Stimulated activated CD8-positive, alpha-beta memory T cell treated with anti-CD3 and anti-CD28 coated beads, Interleukin-7, amount 100 ng/mL, for 48 hours (primary cell): ENCODE results near the gene RAD23A.
"Not testable (repeated sequence)": the region's sequence is repeated elsewhere in the genome, so short reads cannot be mapped to it uniquely, and the experiment has no call there.

ENCODE experiments used
- DNase-seq, 2 donors: peaks; one replicate each; pipeline ENCODE4 v3.0.0-alpha.2; 2020; ENCODE audit warnings: low read depth in 1 of 2; ENCODE audit errors: extremely low read depth in 1 of 2

The RAD23A gene

DNA sequence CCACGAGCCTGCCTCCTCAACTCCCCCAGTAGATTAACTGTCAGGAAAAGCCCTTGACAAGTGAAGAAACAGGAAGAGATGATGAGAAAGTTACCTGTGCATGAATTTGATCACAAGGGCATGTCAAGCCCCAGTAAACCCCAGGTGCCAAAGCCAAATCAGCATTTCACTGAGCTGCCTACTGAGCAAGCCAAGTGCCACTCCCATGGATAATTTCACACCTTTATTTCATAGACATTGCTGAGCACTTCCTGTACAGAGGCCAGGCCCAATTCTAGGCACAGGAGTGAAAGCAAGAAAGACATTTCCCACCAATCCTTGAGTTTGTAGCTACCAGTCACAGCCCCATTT is 8.9 kb downstream of the RAD23A start:
- DNase-seq = no peak

DNA sequence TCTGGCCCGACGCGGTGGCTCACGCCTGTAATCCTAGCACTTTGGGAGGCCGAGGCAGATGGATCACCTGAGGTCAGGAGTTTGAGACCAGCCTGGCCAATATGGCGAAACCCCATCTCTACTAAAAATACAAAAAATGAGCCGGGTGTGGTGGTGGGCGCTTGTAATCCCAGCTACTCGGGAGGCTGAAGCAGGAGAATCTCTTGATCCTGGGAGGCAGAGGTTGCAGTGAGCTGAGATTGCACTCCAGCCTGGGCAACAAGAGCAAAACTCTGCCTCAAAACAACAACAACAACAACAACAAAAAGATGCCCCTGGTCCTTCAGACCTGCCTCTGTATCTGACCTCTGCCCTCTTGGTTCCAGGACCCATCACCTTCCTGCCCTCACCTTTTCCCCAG is 9.9 kb downstream of the RAD23A start:
- DNase-seq = not testable (repeated sequence)

DNA sequence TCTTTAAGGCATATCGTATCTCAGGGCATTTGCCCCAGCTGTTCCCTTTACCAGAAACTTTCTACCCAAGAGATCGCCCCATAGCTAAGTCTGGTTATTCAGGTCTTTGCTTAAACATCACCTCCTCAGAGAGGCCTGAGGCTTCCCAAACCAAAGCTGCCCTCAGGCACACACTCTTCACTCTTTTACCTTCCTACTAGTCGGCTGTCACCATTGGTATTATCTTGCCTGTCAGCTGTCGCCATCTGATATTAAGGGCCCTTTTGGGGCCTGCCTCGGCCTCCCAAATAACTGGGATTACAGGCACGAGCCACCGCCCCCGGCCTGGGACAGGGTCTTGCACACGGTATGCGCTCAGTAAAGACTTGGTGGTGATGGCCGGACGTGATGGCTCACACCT is 10.3 kb downstream of the RAD23A start:
- no peak for DNase-seq

GRCh38 chr19:12956446-12957388 is 11.1 kb downstream of the RAD23A start, which contains the start of gene GADD45GIP1:
GADD45GIP1 (minus strand) TSS chr19:12957223; CDS start chr19:12957212, 11 bp downstream.
- peak; percentile 68 to 72 for DNase-seq

GRCh38 chr19:12957389-12957952 is 11.8 kb downstream of the RAD23A start:
- DNase-seq = not testable (repeated sequence)

GRCh38 chr19:12959481-12959880 is 13.8 kb downstream of the RAD23A start:
- DNase-seq = no peak

GRCh38 chr19:12965017-12965811 is 19.6 kb downstream of the RAD23A start:
- peak; percentile 67 to 72 for DNase-seq

GRCh38 chr19:12965812-12966135 is 20.1 kb downstream of the RAD23A start:
- no peak for DNase-seq

- DNase-seq = no peak
Measured at GRCh38 chr19:12967907-12968306, 22.2 kb downstream of the RAD23A start.

DNA sequence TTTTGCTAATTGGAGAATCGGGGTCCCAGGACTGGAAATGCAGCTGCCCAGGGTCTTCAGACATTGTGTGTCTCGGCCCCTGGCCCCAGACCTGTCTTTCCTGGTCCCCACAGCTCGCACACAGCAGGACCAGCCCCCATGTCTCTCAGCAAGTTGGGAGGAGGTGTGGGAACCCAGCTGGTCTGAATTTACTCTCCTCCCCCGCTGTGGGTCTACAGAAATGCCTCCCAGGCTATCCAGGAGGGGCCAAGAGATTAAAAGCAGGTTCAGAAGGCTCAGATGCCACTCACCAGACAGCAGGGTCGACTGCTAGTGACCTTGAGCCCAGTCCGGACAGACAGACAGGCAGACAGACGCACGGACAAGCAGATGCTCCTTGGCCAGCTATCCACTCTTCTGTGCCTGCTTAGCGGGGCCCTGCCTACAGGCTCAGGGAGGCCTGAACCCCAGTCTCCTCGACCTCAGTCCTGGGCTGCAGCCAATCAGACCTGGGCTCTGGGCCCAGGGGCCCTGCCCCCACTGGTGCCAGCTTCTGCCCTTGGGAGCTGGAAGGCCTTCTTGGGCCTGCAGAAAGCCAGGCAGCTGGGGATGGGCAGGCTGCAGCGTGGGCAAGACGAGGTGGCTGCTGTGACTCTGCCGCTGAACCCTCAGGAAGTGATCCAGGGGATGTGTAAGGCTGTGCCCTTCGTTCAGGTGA is 23.8 kb downstream of the RAD23A start, which contains the start of gene DAND5:
Gene DAND5, plus strand, starts transcription at position 285 of the 697 bp plus-strand sequence. Its CDS starts 85 bp downstream, at position 370.
- DNase-seq = no peak

GRCh38 chr19:12970070-12970820 is 24.6 kb downstream of the RAD23A start:
- DNase-seq = no peak

- DNase-seq = no peak
Measured at GRCh38 chr19:12973236-12973635, 27.6 kb downstream of the RAD23A start.

DNA sequence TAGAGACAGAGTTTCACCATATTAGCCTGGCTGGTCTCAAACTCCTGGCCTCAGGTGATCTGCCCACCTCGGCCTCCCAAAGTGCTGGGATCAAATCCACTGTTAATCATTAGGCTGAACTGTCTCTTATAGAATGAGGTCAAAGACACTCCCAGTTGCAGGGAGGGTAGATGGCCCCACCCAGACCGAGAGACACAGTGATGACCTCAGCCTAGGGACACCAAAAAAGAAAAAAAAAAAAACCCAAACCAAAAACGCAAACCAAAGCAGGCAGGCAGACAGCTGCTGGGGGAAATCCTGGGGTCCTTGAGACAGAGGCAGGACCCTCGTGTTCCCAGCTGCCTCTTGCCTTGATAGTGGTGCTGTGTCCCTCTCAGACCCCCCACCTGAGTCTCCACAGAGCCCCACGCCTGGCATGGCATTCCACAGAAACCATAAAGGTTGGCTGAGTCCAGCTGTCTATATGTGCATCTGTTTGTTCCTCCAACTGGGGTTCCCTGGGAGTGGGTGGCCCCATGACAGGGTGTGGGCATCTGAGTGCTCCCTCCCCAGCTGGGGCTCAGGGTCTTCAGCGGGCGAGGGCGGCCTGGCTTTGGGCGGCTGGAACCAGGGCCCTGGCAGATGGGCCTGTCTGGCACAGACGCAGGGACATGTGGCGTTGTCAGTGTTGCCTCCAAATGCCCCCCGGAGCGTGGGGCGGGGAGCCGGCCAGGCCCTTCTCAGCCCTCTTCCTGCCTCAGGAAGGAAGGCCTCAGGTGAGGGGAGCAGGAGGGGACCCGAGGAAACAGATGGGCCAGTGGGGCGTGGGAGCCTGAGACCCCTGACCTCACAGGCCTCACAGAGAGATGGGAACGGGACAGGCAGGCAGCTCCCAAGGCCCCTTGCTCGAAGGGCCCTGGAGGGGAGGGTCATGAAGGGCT is 28.9 kb downstream of the RAD23A start:
- no peak for DNase-seq

GRCh38 chr19:12975221-12975741 is 29.6 kb downstream of the RAD23A start:
- DNase-seq = no peak

- not testable (repeated sequence) for DNase-seq
Measured at GRCh38 chr19:12976109-12976508, 30.4 kb downstream of the RAD23A start.

DNA sequence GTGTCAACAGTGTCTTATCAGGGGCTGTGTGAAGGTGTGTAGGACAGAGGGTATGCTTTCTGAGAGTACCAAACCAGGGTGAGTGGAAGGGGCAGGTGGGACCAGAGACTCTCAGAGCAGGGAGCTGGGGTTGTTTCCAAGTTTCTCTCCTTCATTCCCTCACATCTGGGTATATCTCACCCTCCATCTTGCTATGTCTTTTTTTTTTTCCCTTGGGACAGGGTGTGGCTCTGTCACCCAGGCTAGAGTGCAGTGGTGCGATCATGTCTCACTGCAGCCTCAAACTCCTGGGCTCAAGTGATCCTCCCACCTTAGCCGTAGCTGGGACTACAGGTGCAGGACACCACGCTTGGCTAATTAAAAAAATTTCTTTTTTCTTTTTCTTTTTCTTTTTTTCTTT is 34.3 kb downstream of the RAD23A start:
- no peak for DNase-seq

GRCh38 chr19:12982648-12983047 is 37.0 kb downstream of the RAD23A start:
- DNase-seq = no peak

GRCh38 chr19:12983091-12983490 is 37.4 kb downstream of the RAD23A start:
- no peak for DNase-seq
